Hippocampal formation (tissue), 2 donors: ENCODE measurements around the gene EFR3B.
"Not testable (repeated sequence)": the region's sequence is repeated elsewhere in the genome, so short reads cannot be mapped to it uniquely, and the experiment has no call there.

Source experiments
- DNase-seq, 2 donors: peaks; one replicate each; lab custom pipeline; 2025; lab: John Stamatoyannopoulos, UW

The EFR3B gene

DNA sequence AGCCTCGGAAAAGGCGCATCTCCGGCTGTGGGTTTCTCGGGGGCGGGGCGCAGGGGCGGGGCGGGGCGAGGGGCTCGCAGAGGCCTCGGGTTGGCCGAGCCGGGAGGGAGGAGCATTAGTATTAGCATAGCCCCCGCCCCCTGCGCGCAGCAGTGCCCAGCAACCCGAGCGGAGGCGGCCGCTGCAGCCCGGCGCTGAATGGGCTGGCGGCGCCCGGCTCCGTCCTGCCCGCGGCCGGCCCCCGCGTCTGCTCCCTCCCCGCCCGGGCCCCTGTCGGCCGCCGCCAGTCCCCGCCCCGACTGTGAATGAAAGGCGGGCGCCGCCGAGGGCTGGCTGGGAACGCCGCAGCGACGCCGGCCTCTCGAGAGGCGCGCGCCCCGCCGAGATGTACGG, at the start of gene EFR3B:
EFR3B (plus strand) TSS at position 149 of the 393 bp plus-strand sequence; CDS start at position 386, 237 bp downstream.
- peak; percentile 94 to 97 for DNase-seq

DNA sequence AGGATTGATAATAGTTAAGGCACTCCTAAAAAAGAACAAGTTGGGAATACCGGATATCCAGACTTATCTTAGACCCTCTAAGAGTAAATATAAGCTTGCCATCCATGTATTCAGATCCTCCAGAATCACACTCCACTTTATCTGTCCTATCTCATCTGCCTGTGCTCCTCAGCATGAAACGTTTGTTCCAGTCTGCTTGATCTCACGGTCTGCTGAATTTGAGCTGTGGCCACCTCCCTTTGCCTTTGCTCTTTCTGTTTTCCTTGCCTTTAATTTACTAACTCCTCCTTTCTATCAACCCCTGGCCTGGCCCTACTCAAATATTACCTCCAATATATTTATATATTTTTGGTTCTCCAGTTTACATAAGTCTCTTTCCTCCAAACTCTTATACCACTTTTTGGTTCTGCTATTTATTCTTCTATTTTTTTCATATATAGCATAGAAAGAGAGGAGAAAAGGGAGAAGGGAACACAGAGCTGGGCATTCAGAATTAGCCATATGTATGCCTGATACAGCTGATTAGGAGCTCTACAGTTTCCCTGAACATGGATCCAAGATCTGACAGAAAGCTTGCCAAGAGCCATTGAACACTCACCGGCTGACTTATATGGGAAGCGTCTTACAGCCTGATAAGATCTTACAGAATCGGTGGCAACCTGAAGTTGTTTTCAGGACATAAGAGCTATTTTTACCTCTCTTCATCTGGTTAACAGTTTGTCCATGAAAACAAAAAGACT, 48.3 kb upstream of the EFR3B start:
- DNase-seq = no peak

DNA sequence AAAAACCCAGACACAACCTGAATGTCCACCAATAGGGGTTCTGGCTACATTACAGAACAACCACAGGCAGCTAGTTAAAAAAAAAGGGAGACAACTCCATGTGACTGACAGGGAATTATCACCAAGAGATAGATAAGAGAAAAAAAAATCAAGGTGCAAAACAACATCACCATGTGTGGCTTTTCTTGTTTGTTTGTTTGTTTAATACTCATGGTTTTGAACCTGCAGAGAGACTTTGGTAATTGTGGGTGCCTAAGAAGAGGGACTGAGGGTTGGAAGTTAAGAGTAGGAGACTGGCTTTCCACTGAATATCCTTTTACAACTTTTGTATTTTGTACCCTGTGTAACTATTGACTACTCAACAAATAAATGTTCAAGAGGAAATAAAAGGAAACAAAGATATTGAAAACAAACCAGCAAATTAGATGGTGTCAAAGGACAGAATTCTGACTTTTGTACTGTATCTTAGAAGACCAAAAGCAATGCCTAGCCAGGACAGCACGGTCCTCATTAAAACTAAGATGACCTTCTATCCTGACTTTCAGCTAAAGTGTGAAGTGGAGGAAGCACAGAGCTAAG, 47.6 kb upstream of the EFR3B start:
- no peak for DNase-seq

- not testable (repeated sequence) for DNase-seq
Observed at GRCh38 chr2:24999097-24999496, 42.8 kb upstream of the EFR3B start.

DNA sequence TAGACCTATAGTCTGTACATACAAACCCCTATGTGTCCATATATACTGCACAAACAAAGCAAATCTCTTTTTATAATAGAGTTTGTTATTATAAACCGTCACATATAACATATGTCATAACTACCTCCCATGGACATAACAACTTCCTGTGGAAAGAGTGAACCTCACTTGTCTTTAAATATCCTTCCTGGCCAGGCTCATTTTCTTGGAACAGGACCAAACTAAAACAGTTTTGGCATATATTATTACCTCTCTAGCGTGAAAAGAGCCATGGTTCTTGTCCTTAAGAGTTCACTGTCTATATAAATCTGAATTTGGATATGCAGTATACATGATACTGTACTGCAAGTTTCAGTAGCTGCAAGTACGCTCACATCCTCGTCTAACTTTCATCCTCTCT, 41.8 kb upstream of the EFR3B start:
- DNase-seq = no peak

DNA sequence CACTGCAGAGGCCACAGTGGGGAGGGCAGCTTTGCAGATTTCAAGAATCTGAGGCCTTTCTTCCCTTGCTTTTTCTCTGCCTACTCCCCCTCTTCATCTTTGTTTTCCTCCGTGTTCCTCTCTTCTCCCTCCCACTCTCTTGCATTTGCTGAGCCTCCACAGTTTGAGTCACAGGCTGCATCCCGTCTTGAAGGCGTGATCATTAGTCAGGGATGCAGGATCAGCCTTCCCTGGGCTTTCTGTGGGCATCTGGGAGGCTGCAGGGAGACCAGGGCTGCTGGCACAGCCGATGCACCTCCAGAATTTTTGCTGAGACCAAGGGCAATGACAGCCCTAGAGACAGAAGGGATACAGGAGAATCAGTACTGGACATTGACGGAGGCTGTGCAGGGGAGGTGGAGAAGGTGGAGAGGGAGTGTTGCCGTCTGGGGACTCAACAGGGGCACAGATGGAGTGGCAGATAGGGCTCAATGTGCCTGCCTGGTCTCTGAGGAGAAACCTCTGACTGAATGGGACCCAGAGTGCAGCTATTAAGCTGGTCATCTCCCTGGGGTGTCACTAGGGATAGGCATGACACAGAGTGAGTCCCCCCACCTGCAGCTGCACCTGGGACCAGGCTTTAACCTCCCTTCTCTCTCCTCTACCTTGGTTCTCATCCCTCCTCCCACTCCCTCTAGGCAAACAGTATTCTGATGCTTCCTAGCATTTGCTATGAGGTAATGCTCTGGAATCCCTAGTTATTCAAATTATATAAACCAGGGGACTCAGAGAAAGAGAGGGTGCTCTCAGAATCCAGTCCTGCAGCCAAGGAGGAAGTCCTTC, 41.2 kb upstream of the EFR3B start:
- DNase-seq = peak in 1 of 2 donors; percentile 43

DNA sequence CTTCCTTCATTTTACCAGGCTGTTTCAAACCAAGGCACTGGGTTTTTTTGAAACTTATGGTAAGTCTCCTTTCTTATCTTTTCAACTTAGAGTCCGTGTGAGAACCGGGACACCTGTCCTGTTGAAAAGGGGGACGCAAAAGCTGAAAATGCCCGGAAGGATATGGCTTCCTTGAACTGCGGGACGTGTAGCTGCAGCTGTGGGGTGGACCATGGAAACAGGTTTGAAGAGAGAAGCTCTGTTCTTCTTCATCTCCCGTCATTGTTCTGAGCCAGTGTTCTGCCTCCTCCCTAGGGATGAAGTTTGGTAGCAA, 40.6 kb upstream of the EFR3B start:
- DNase-seq = no peak

GRCh38 chr2:25002066-25002465, 39.8 kb upstream of the EFR3B start:
- no peak for DNase-seq

- no peak for DNase-seq
Observed at GRCh38 chr2:25009954-25010353, 31.9 kb upstream of the EFR3B start.

- not testable (repeated sequence) for DNase-seq
Observed at GRCh38 chr2:25011342-25011741, 30.5 kb upstream of the EFR3B start.

GRCh38 chr2:25014631-25015030, 27.2 kb upstream of the EFR3B start:
- DNase-seq = no peak

- no peak for DNase-seq
Observed at GRCh38 chr2:25018681-25019080, 23.2 kb upstream of the EFR3B start.

DNA sequence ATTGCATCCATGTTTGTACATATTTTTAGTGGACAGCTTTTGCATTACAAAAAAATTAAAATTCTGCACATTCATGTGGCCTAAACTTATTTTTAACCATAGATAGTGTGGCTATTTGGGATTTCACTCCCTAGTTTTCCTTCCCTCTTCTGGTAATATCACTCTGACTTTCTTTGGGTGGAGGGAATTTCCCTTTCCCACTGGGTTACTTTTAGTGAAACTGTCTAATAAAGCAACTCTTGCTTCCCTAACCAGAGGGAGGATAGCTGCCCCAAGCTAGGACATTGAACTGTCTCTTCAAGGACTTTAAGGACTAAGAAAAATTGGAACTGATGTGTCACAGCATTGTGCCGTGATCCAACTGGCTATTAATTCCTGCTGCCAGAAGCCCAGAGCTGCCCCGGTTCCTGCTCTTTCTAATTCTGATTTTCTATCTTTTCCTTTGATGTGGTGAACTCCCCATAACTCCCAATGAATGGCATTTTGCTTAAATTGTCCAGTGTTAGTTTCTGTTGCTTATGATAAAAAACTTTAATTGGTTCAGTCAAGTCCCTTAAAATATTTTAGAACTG, 20.0 kb upstream of the EFR3B start:
- DNase-seq = no peak

GRCh38 chr2:25023333-25023732, 18.5 kb upstream of the EFR3B start:
- DNase-seq = no peak

DNA sequence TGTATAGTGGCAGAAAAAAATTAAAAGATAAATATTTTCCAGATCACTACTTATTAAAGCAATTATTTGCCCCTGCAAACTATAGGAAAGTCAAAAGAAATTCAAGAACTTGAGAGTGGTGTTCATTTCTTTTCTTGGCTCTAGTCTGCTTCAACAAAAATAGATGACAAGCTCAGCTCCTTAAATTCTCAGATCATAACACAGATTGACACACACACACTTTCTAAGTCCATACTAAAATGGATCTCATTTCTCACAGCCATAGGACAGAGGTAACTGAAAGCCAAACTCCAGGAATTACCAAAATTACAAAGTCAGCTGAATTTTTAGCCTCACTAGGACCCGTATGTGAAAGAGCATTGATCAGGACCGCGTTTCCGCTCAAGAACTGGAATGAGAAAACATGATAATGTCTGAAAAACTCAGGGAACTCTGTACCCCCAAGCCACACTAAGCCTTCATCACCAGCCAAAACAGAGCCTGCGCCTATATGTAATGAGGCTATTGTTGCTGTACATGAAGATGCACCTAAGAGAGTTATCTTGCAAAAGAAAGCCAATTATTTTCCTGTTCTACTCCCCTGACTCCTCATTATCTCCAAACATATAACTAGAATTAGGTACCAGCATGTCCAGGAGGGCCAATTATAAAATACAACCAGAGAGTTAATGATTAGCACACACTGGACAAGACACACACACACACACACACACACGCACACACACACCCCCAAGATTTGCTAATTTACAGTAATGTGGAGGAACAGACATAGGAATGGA, 16.5 kb upstream of the EFR3B start:
- no peak for DNase-seq

DNA sequence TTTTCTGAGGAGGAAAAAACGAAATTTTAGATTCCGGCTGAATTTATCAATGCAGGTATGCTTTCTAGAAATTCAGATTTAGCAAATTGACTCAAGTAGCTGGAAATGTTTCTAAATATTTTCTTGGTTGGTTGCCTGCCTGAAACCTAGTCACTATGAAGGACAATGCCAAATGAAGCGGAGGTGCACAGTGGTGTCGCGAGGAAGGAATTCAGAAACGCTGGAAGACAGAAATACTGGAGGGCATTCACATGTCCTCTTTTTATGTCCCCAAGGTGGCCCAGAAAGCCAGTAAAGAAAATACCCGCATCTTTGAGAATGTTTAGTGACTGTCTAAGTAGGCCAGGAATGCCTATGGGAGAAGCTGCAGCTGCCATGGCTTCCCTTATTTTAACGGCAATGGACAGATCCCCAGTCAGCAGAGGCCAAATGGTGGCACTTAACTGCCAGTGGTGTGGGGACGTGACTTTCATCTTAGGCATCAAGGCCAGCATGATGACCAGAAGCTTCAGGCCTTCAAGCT, 15.8 kb upstream of the EFR3B start:
- no peak for DNase-seq

DNA sequence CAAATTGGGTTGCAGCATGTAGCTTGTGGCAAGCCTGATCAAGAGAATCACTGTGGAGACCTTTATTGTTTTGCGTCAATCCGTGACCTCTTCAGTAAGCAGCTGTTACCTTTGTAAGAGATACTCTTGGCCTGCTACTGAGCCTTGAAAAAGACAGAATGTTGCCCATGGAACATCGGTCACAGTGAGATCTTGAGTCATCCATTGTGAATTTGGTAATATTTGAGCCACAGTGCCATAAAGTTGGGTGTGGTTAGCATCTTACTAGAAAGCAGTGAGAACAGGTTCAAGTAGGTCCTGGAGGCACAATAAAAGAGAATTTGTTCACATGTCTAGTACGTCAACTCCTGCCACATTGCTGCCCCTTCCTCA, 12.7 kb upstream of the EFR3B start:
- DNase-seq = no peak

DNA sequence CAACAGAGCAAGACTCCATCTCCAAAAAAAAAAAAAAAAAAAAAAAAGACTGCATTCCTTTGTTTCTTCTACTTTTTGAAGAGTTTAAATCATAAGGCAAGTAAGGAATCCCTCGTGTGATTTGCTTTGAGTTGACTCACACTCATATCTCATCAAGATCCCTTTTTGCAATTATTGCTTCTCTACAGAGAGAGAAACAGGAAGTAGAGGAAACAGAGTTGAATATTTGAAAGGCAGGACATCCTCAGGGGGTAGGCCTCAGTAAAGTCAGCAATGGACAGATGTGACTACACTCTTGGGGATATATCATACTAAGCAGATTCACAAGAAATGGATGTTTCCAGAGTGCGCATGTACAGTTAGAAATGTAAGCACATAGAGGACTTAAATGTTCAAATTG, 11.2 kb upstream of the EFR3B start:
- DNase-seq = no peak

DNA sequence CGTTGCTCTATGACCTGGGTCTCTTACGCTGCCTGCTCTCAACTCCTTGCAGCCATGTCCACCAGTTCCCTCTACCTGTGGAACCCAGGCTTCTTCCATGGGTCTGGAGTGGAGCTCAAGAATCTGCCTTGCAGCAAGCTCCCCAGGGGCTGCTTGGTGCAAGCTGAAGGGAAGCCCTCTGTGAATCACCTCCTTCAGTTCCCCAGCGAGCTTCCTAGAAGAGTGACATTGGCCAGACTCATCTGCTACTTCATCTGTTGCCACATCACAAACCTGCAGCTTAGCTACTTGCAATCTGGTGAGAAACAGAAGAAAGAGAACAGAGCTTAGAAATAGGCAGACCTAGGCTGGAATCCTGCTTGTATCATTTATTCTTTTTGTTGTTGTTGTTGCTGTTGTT, 9.8 kb upstream of the EFR3B start:
- DNase-seq = no peak

DNA sequence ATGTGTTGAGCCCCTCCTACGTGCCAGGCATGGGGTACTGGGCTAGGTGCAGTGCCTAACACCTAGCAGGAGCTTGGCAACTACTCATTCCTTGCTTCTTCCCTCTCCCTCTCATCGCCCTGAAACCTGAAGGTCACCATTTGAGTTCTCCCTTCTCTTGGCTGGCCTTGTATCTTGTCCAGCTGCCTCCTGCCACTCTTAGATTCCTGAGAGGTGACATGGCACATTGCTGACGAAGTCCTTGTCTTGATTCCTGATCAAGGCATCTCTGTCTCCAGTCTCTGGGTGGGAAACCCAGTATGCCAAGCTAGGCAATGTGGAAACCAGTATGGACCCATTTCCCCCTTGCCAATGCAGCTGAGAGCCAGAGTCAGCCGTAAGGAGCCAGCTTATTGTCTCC, 9.0 kb upstream of the EFR3B start:
- no peak for DNase-seq

- DNase-seq = no peak
Observed at GRCh38 chr2:25034081-25034480, 7.8 kb upstream of the EFR3B start.
